IMR-90 (cell line): ENCODE results near the gene C9orf50. TPM values are rescaled to one million over a fixed set of nuclear protein-coding genes. Genes with fewer than 3 reads are reported as not detected.

Experiments used
- ATAC-seq: fragments of 200-7000 bp; cut with Tn5 transposase; 2 replicates; pipeline ENCODE4 v1.9.1; 2020; ENCODE audit warnings: low read depth, mild to moderate bottlenecking, moderate library complexity
- BruUV-seq: library from RNA; stranded (reverse); fragments of 400-500 nt; replicated peaks from 2 replicates; lab custom pipeline; 2021; lab: Mats Ljungman, UMichigan
- CTCF ChIA-PET: fragments of 300-600 bp; formaldehyde crosslinking; extraction: SDS; loops from one replicate; lab custom pipeline; 2021; ENCODE audit warnings: antibody characterized with exemption; lab: Yijun Ruan, JAX
- POLR2A ChIA-PET: fragments of 300-600 bp; sonication (Branson Sonifier 250); formaldehyde crosslinking; loops from one replicate; lab custom pipeline; 2022; ENCODE audit warnings: antibody characterized with exemption; ENCODE audit not compliant: unreplicated experiment; lab: Charles Lee
- DNase-seq: peaks from one replicate; pipeline ENCODE4 v3.0.0; 2013
- H2AFZ ChIP-seq: replicated peaks from 2 replicates; pipeline ENCODE3; 2013; ENCODE audit warnings: low read length, mild to moderate bottlenecking; ENCODE audit not compliant: poor library complexity
- H2AK5ac ChIP-seq: 2 replicates; pipeline ENCODE4 v1.6.1; 2013; ENCODE audit warnings: low read depth, low read length, inconsistent platforms
- H2AK9ac ChIP-seq: replicated peaks from 2 replicates; pipeline ENCODE3; 2013; ENCODE audit warnings: mild to moderate bottlenecking, low read depth, low read length, moderate library complexity; ENCODE audit not compliant: poor library complexity
- H2BK120ac ChIP-seq: 2 replicates; pipeline ENCODE4 v1.6.1; 2013; ENCODE audit warnings: low read depth, low read length, inconsistent platforms
- H2BK15ac ChIP-seq: 3 replicates; pipeline ENCODE4 v1.6.1; 2013; ENCODE audit warnings: low read depth, low read length, inconsistent platforms
- H2BK20ac ChIP-seq: 2 replicates; pipeline ENCODE4 v1.6.1; 2013; ENCODE audit warnings: low read depth, mild to moderate bottlenecking, inconsistent platforms, low read length, moderate library complexity
- H2BK5ac ChIP-seq: 2 replicates; pipeline ENCODE4 v1.6.1; 2013; ENCODE audit warnings: mild to moderate bottlenecking, low read depth, low read length, inconsistent platforms; ENCODE audit not compliant: poor library complexity, severe bottlenecking
- H3K14ac ChIP-seq: replicated peaks from 2 replicates; pipeline ENCODE4 v1.6.1; 2013; ENCODE audit warnings: low read depth, low read length, inconsistent platforms
- H3K18ac ChIP-seq: 2 replicates; pipeline ENCODE4 v1.6.1; 2013; ENCODE audit warnings: low read depth, low read length, control low read depth
- H3K23ac ChIP-seq: 2 replicates; pipeline ENCODE4 v1.6.1; 2013; ENCODE audit warnings: low read depth, low read length, inconsistent platforms
- H3K27ac ChIP-seq: 2 replicates; pipeline ENCODE4 v1.5.1; 2013; ENCODE audit warnings: mild to moderate bottlenecking, control low read depth, low read length; ENCODE audit not compliant: insufficient read depth
- H3K27me3 ChIP-seq: 2 replicates; pipeline ENCODE4 v1.6.1; 2013; ENCODE audit warnings: low read length; ENCODE audit not compliant: control insufficient read depth, insufficient read depth
- H3K36me3 ChIP-seq: 2 replicates; pipeline ENCODE4 v1.6.1; 2013; ENCODE audit warnings: low read length, mixed read lengths; ENCODE audit not compliant: control insufficient read depth, insufficient read depth
- H3K4ac ChIP-seq: 2 replicates; pipeline ENCODE4 v1.6.1; 2013; ENCODE audit warnings: low read depth, low read length, inconsistent platforms
- H3K4me1 ChIP-seq: 2 replicates; pipeline ENCODE4 v1.6.1; 2013; ENCODE audit warnings: low read length, mixed read lengths; ENCODE audit not compliant: control insufficient read depth, insufficient read depth
- H3K4me2 ChIP-seq: 2 replicates; pipeline ENCODE4 v1.6.1; 2013; ENCODE audit warnings: low read depth, mild to moderate bottlenecking, control low read depth, low read length, moderate library complexity
- H3K4me3 ChIP-seq: 2 replicates; pipeline ENCODE4 v1.5.1; 2013; ENCODE audit warnings: low read depth, mild to moderate bottlenecking, control low read depth, low read length, moderate library complexity; ENCODE audit not compliant: insufficient read depth
- H3K56ac ChIP-seq: 2 replicates; pipeline ENCODE4 v1.6.1; 2013; ENCODE audit warnings: low read length, inconsistent platforms; ENCODE audit not compliant: insufficient read depth; ENCODE audit errors: extremely low read depth
- H3K79me1 ChIP-seq, 2 experiments: 2 replicates each; pipeline ENCODE4 v1.6.1; 2013; ENCODE audit warnings: low read length in 2 of 2, inconsistent platforms in 1 of 2, low read depth in 1 of 2
- H3K9ac ChIP-seq: 2 replicates; pipeline ENCODE4 v1.6.1; 2013; ENCODE audit warnings: low read depth, low read length, control low read depth
- H3K9me1 ChIP-seq: 2 replicates; pipeline ENCODE4 v1.6.1; 2013; ENCODE audit warnings: low read length, inconsistent platforms; ENCODE audit not compliant: insufficient read depth
- H3K9me3 ChIP-seq: 2 replicates; pipeline ENCODE4 v1.6.1; 2013; ENCODE audit warnings: low read length; ENCODE audit not compliant: control insufficient read depth, insufficient read depth
- H4K20me1 ChIP-seq: 2 replicates; pipeline ENCODE4 v1.6.1; 2013; ENCODE audit warnings: low read length, inconsistent platforms; ENCODE audit not compliant: insufficient read depth
- H4K5ac ChIP-seq: 2 replicates; pipeline ENCODE4 v1.6.1; 2013; ENCODE audit warnings: mild to moderate bottlenecking, low read depth, low read length, control low read depth
- H4K8ac ChIP-seq, 2 experiments: 2 replicates each; pipeline ENCODE4 v1.6.1; 2013; ENCODE audit warnings: low read depth in 2 of 2, low read length in 2 of 2, control low read depth in 1 of 2, inconsistent platforms in 1 of 2
- H4K91ac ChIP-seq: 2 replicates; pipeline ENCODE4 v1.6.1; 2013; ENCODE audit warnings: low read depth, low read length, inconsistent platforms; ENCODE audit not compliant: insufficient read depth
- BHLHE40 ChIP-seq: fragments of 150-350 bp; IDR thresholded peaks from 2 replicates; pipeline ENCODE4 v1.6.1; 2016; ENCODE audit warnings: mild to moderate bottlenecking, low read depth, low read length
- CEBPB ChIP-seq: IDR thresholded peaks from 2 replicates; pipeline ENCODE4 v1.6.1; 2012; ENCODE audit warnings: low read depth, low read length, improper control_type of control experiment
- CTCF ChIP-seq: conservative IDR thresholded peaks from 2 replicates; pipeline ENCODE4 v1.5.1; 2012; ENCODE audit warnings: mild to moderate bottlenecking, low read depth, low read length, improper control_type of control experiment
- FOS ChIP-seq: fragments of 150-350 bp; IDR thresholded peaks from 2 replicates; pipeline ENCODE4 v1.6.1; 2016; ENCODE audit warnings: low read depth, low read length
- MAFK ChIP-seq: IDR thresholded peaks from 2 replicates; pipeline ENCODE4 v1.6.1; 2012; ENCODE audit warnings: low read depth, low read length, improper control_type of control experiment
- MAZ ChIP-seq: IDR thresholded peaks from 2 replicates; pipeline ENCODE4 v1.6.1; 2012; ENCODE audit warnings: low read depth, mild to moderate bottlenecking, low read length, improper control_type of control experiment, moderate library complexity, borderline replicate concordance
- MXI1 ChIP-seq: IDR thresholded peaks from 2 replicates; pipeline ENCODE4 v1.6.1; 2012; ENCODE audit warnings: low read depth, mild to moderate bottlenecking, low read length, moderate library complexity, borderline replicate concordance
- NFE2L2 ChIP-seq: fragments of 150-350 bp; IDR thresholded peaks from 2 replicates; pipeline ENCODE4 v1.6.1; 2016; ENCODE audit warnings: low read depth, mild to moderate bottlenecking, low read length
- RAD21 ChIP-seq: IDR thresholded peaks from 2 replicates; pipeline ENCODE4 v1.6.1; 2012; ENCODE audit warnings: low read length, improper control_type of control experiment
- RCOR1 ChIP-seq: IDR thresholded peaks from 2 replicates; pipeline ENCODE4 v1.6.1; 2012; ENCODE audit warnings: mild to moderate bottlenecking, low read length, improper control_type of control experiment; ENCODE audit not compliant: insufficient replicate concordance
- RFX5 ChIP-seq: IDR thresholded peaks from 2 replicates; pipeline ENCODE4 v1.8.0; 2012; ENCODE audit warnings: low read depth, mild to moderate bottlenecking, low read length, moderate library complexity
- SMC3 ChIP-seq: fragments of 150-350 bp; IDR thresholded peaks from 2 replicates; pipeline ENCODE4 v1.6.1; 2016; ENCODE audit warnings: low read depth, mild to moderate bottlenecking, antibody characterized with exemption, low read length, moderate library complexity
- USF2 ChIP-seq: fragments of 150-350 bp; IDR thresholded peaks from 2 replicates; pipeline ENCODE4 v1.6.1; 2017; ENCODE audit warnings: mild to moderate bottlenecking, antibody characterized with exemption, low read length, low read depth
- WGBS, 2 experiments: methylation state at CpG; one replicate each; pipeline versions ENCODE4 v1.1.5 to v1.1.7; 2013; ENCODE audit warnings: missing lambda C conversion rate in 2 of 2; ENCODE audit not compliant: insufficient read length in 1 of 2; ENCODE audit errors: extremely low coverage in 2 of 2; 5-methylcytosine and 5-hydroxymethylcytosine counted together
- dilution Hi-C: fragments of 300-500 bp; cut with HindIII; formaldehyde crosslinking; loops from one replicate; pipeline ENCODE4 v1.14.3; 2018; ENCODE audit warnings: low sequenced_read_pairs; ENCODE audit not compliant: unreplicated experiment
- in situ Hi-C: fragments of 300-500 bp; cut with MboI; formaldehyde crosslinking; loops from 3 replicates; pipeline ENCODE4 v1.14.3; 2019; ENCODE audit warnings: low sequenced_read_pairs, inconsistent platforms, mixed read lengths
- intact Hi-C: fragments of 100-400 bp; cut with micrococcal nuclease; formaldehyde crosslinking; loops from 2 replicates; pipeline ENCODE4 v1.10.0; 2022
- polyA plus RNA-seq, 3 experiments: library from polyadenylated mRNA; depleted of rRNA; stranded (reverse); fragments of >200 nt; gene quantifications; 2 replicates each; pipeline ENCODE4 v1.2.3, GENCODE V29; 2012; ENCODE audit warnings: low replicate concordance in 1 of 3
- total RNA-seq: library from RNA; depleted of rRNA; stranded (reverse); fragments of >200 nt; gene quantifications from 2 replicates; pipeline ENCODE4 v1.2.3, GENCODE V29; 2012

C9orf50 gene
- total and polyA plus RNA-seq, 2 of the 4 experiments (the other 2 are of a cell fraction) = 0.09 TPM; not detected in 1

- Histone ChIP-seq H3K56ac (no peak overlapping the region), H2BK120ac (no peak overlapping the region), H3K23ac (0 out of 2 replicates have a peak overlapping the region, but pooled peaks have one; percentile 33), H3K27ac (peak overlapping the region; percentile 43; the same call in 1 of the 2 replicates), H4K8ac (peak overlapping the region in 1 of 2 experiments; percentile 32; a peak in 1 of 4 replicates), H3K79me1 (peaks cover 16 to 81% of the 10 kb centered on the region in 2 experiments), H3K4me3 (no peak overlapping the region), H4K5ac (no peak overlapping the region), H2AFZ (no peak overlapping the region), H4K20me1 (peaks cover 93% of the 10 kb centered on the region), H3K4me1 (peaks cover 40% of the 10 kb centered on the region), H3K9me3 (no peaks in the 10 kb centered on the region), H3K9me1 (peaks cover 41% of the 10 kb centered on the region), H3K4me2 (no peak overlapping the region; the same call in 1 of the 2 replicates), H3K27me3 (no peaks in the 10 kb centered on the region), H2AK9ac (peak overlapping the region; percentile 47), H3K14ac (0 out of 2 replicates have a peak overlapping the region, but pooled peaks have one; percentile 3), H3K4ac (peak overlapping the region; percentile 30; the same call in 1 of the 2 replicates), H2BK5ac (peak overlapping the region; percentile 27), H2BK15ac (no peak overlapping the region), H2AK5ac (peak overlapping the region; percentile 76; the same call in 1 of the 2 replicates), H3K36me3 (peaks cover 42% of the 10 kb centered on the region), H4K91ac (peak overlapping the region; percentile 17; the same call in 1 of the 2 replicates), H3K9ac (no peak overlapping the region), H2BK20ac (no peak overlapping the region), H3K18ac (no peak overlapping the region)
- no TSS peak for BruUV-seq
- intact Hi-C loops (no loop called here), in situ Hi-C loops (no loop called here), dilution Hi-C loops (no loop called here)
- ATAC-seq (no peak; the same call in 1 of the 2 replicates), DNase-seq (peak; percentile 49)
- CTCF ChIA-PET = interaction anchor here (0.7 kb wide), 1 partner anchor 150 kb away, joined by 3 read pairs; no protein-coding TSS in a partner anchor
- 65% methylated on average over 2 of the region's 21 CpGs; no CpG with 5 or more reads in 1 of the 2 experiments for WGBS, 2 experiments
- POLR2A ChIA-PET = no interaction called here
- TF ChIP-seq BHLHE40 (no peak), CEBPB (no peak), MXI1 (no peak), SMC3 (no peak), RCOR1 (no peak), MAFK (no peak), FOS (no peak), MAZ (no peak), CTCF (no peak), USF2 (no peak), NFE2L2 (no peak), RFX5 (no peak), RAD21 (no peak)
Measured at GRCh38 chr9:129630967-129631673, 10.2 kb upstream of the C9orf50 start.
